Astrocyte of the cerebellum (primary cell): ENCODE data around the gene DCLK3.
A peak's percentile ranks its signal among the peaks of the same experiment; 100 is the strongest.

Experiments used
- DNase-seq: peaks from one replicate; pipeline ENCODE4 v3.0.0-alpha.2; 2011; ENCODE audit warnings: low read depth
- H3K4me3 ChIP-seq: 2 replicates; pipeline ENCODE4 v1.5.1; 2011; ENCODE audit warnings: mild to moderate bottlenecking, low read depth, low read length, moderate library complexity
- CTCF ChIP-seq: IDR thresholded peaks from 2 replicates; pipeline ENCODE4 v1.5.1; 2012; ENCODE audit warnings: low read length, low read depth, moderate library complexity, mild to moderate bottlenecking; ENCODE audit errors: missing control alignments
- in situ Hi-C: cut with HindIII; loops from 2 replicates; pipeline ENCODE4 v1.10.0; 2017; ENCODE audit warnings: low sequenced_read_pairs

Gene DCLK3

GRCh38 chr3:36803091-36803791 lies 38.9 kb upstream of the DCLK3 start:
- DNase-seq: no peak
- no peak for TF ChIP-seq CTCF

DNA sequence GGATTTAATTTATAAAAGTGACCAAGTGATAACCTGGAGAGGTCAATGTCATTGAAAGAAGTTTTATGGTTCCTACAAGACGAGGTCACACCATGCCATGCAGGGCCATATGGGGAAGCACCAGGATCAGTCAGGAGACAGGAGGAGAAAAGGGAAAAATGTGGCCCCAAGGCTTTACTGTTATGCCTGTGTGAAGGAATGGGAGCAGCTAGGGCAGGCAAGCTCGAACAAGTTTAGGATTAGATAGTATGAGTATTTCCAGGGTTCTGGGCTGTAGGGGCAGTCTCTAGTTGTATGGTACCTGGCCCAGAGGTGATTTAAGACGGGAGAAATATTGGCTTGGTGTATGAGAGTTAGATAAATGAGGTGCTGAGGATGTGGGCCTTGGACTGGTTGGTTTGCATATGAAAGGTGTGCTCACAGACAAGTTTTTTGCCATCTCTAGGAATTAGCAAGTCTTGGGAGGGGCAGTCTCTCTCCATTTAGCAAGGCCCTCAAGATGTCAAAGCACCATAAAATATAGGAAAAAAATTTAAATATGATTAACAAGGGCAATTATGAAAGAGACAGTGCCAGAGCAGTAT lies 36.3 kb upstream of the DCLK3 start:
- no peak for DNase-seq
- in situ Hi-C loops: no loop called here
- no peak overlapping the region for H3K4me3 ChIP-seq
- TF ChIP-seq CTCF: no peak

More at GRCh38 chr3:36803091-36803791, 38.9 kb upstream of the DCLK3 start:
- H3K4me3 ChIP-seq: no peak overlapping the region
- in situ Hi-C loops: no loop called here

DNA sequence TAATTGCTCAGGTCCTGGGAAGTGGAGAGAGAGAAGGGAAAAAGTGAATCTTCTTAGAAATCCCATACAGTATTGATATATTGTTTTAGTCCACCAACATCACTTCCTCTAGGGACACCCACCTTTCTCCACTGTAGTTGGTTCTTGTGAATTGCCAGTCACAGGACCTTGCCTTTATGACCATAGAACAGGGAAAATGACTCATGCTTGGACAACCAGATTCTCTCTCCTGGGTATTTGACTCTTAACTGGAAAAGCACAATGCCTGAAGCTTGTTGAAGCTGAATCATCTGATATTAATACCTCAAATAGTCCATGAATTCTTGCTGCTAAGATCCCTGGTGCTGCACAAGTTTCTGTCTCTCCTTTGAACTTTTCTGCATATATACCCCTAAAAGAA lies 32.5 kb upstream of the DCLK3 start:
- in situ Hi-C loops: no loop called here
- no peak for TF ChIP-seq CTCF
- DNase-seq: no peak
- no peak overlapping the region for H3K4me3 ChIP-seq

- in situ Hi-C loops: no loop called here
- TF ChIP-seq CTCF: no peak
- DNase-seq: no peak
- H3K4me3 ChIP-seq: no peak overlapping the region
Observed at GRCh38 chr3:36796161-36796560, 31.8 kb upstream of the DCLK3 start.

GRCh38 chr3:36795622-36796021 lies 31.3 kb upstream of the DCLK3 start:
- no peak for DNase-seq
- in situ Hi-C loops: no loop called here
- no peak for TF ChIP-seq CTCF
- no peak overlapping the region for H3K4me3 ChIP-seq

DNA sequence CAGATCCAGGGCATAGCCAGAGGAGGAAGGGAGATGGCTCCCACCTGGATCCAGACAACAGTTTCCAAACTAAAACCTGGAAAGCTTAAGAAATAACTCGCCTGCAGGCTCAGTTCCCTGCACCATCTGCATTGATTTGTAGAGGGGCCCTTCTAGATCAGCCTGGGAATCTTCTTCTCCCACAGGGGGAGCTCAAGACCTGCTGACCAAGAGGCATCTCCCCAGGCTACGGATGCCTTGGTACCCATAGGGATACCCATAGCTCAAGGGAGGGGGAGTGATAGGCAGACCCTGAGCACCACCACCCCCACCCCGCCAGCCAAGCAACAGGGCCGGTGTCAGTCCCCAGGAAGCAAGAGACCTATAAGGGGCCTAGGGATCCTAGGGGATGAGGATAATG lies 28.0 kb upstream of the DCLK3 start:
- TF ChIP-seq CTCF: peak; percentile 57
- in situ Hi-C loops: loop anchor here (5.0 kb wide), 1 partner anchor 35 kb away; no protein-coding TSS in a partner anchor
- no peak overlapping the region for H3K4me3 ChIP-seq
- DNase-seq: no peak
